Measurements from ENCODE around the gene UNC5B. TPM values are rescaled to one million over a fixed set of nuclear protein-coding genes. Genes with fewer than 3 reads are reported as not detected.
A peak's percentile ranks its signal among the peaks of the same experiment; 100 is the strongest.

UNC5B gene
- total and polyA plus RNA-seq, 2 donors from 2014 or later = 5.5 to 22.6 TPM

- Histone ChIP-seq H3K27ac (ENCODE audit: low read depth in 2 of 2, low read length in 2 of 2) (no peak overlapping the region), H3K9ac (ENCODE audit: low read length in 3 of 3) (no peak overlapping the region), H3K27me3 (ENCODE audit: control insufficient read depth, insufficient read depth, low read length) (no peaks in the 10 kb centered on the region), H3K4me3 (ENCODE audit: low read length in 3 of 3) (peak overlapping the region in 1 of 3 donors; percentile 75), H3K9me3 (ENCODE audit: control insufficient read depth in 2 of 3, insufficient read depth in 1 of 3, low read length in 3 of 3) (no peaks in the 10 kb centered on the region), H3K36me3 (ENCODE audit: control insufficient read depth in 2 of 3, insufficient read depth in 3 of 3, low read length in 3 of 3) (no peaks in the 10 kb centered on the region), H3K4me1 (ENCODE audit: control insufficient read depth in 2 of 3, insufficient read depth in 2 of 3, low read depth in 1 of 3, low read length in 3 of 3) (peaks cover 0 to 9% (median 5%) of the 10 kb centered on the region in 3 donors)
- no peak for TF ChIP-seq CTCF (IDR thresholded peaks at IDR 0.05; ENCODE audit: borderline replicate concordance, extremely low read depth, insufficient read depth)
- intact Hi-C loops (cut with DNase I) = no loop called here
- DNase-seq (peak in 1 of 5 donors; percentile 42), FAIRE-seq (no peak)
Measured at GRCh38 chr10:71320592-71320991, 108.2 kb downstream of the UNC5B start.

- no peaks in the 10 kb centered on the region for H3K36me3 ChIP-seq (ENCODE audit: control insufficient read depth in 2 of 3, insufficient read depth in 3 of 3, low read length in 3 of 3)
- no peak for FAIRE-seq
- no peak overlapping the region for H3K9ac ChIP-seq (ENCODE audit: low read length in 3 of 3)
- H3K9me3 ChIP-seq (ENCODE audit: control insufficient read depth in 2 of 3, insufficient read depth in 1 of 3, low read length in 3 of 3) = no peaks in the 10 kb centered on the region
- H3K27ac ChIP-seq (ENCODE audit: low read depth in 2 of 2, low read length in 2 of 2) = no peak overlapping the region
- intact Hi-C loops (cut with DNase I) = no loop called here
- H3K4me1 ChIP-seq (ENCODE audit: control insufficient read depth in 2 of 3, insufficient read depth in 2 of 3, low read depth in 1 of 3, low read length in 3 of 3) = peaks cover 0 to 9% (median 6%) of the 10 kb centered on the region in 3 donors
- DNase-seq = no peak
- H3K27me3 ChIP-seq (ENCODE audit: control insufficient read depth, insufficient read depth, low read length) = no peaks in the 10 kb centered on the region
- no peak overlapping the region for H3K4me3 ChIP-seq (ENCODE audit: low read length in 3 of 3)
- TF ChIP-seq CTCF (IDR thresholded peaks at IDR 0.05; ENCODE audit: borderline replicate concordance, extremely low read depth, insufficient read depth) = no peak
Measured at GRCh38 chr10:71321386-71321785, 109.0 kb downstream of the UNC5B start.

GRCh38 chr10:71323407-71323806 lies 111.0 kb downstream of the UNC5B start:
- H3K27ac ChIP-seq (ENCODE audit: low read depth in 2 of 2, low read length in 2 of 2) = no peak overlapping the region
- no peak for TF ChIP-seq CTCF (IDR thresholded peaks at IDR 0.05; ENCODE audit: borderline replicate concordance, extremely low read depth, insufficient read depth)
- H3K4me3 ChIP-seq (ENCODE audit: low read length in 3 of 3) = no peak overlapping the region
- DNase-seq = no peak
- FAIRE-seq = no peak
- intact Hi-C loops (cut with DNase I) = no loop called here
- H3K36me3 ChIP-seq (ENCODE audit: control insufficient read depth in 2 of 3, insufficient read depth in 3 of 3, low read length in 3 of 3) = no peaks in the 10 kb centered on the region
- no peaks in the 10 kb centered on the region for H3K9me3 ChIP-seq (ENCODE audit: control insufficient read depth in 2 of 3, insufficient read depth in 1 of 3, low read length in 3 of 3)
- H3K9ac ChIP-seq (ENCODE audit: low read length in 3 of 3) = no peak overlapping the region
- H3K4me1 ChIP-seq (ENCODE audit: control insufficient read depth in 2 of 3, insufficient read depth in 2 of 3, low read depth in 1 of 3, low read length in 3 of 3) = peaks cover 0 to 9% (median 8%) of the 10 kb centered on the region in 3 donors
- H3K27me3 ChIP-seq (ENCODE audit: control insufficient read depth, insufficient read depth, low read length) = no peaks in the 10 kb centered on the region

GRCh38 chr10:71324743-71325142 lies 112.4 kb downstream of the UNC5B start:
- Histone ChIP-seq H3K4me3 (ENCODE audit: low read length in 3 of 3) (no peak overlapping the region), H3K9me3 (ENCODE audit: control insufficient read depth in 2 of 3, insufficient read depth in 1 of 3, low read length in 3 of 3) (no peaks in the 10 kb centered on the region), H3K4me1 (ENCODE audit: control insufficient read depth in 2 of 3, insufficient read depth in 2 of 3, low read depth in 1 of 3, low read length in 3 of 3) (peaks cover 0 to 9% (median 8%) of the 10 kb centered on the region in 3 donors), H3K36me3 (ENCODE audit: control insufficient read depth in 2 of 3, insufficient read depth in 3 of 3, low read length in 3 of 3) (no peaks in the 10 kb centered on the region), H3K27me3 (ENCODE audit: control insufficient read depth, insufficient read depth, low read length) (no peaks in the 10 kb centered on the region), H3K9ac (ENCODE audit: low read length in 3 of 3) (no peak overlapping the region), H3K27ac (ENCODE audit: low read depth in 2 of 2, low read length in 2 of 2) (no peak overlapping the region)
- TF ChIP-seq CTCF (IDR thresholded peaks at IDR 0.05; ENCODE audit: borderline replicate concordance, extremely low read depth, insufficient read depth) = no peak
- intact Hi-C loops (cut with DNase I) = no loop called here
- FAIRE-seq (no peak), DNase-seq (peak in 1 of 5 donors; percentile 47)

Measured in kidney (tissue), 14 donors.